Frontal cortex (tissue), 4 donors: ENCODE results near the gene RRP15. TPM values are rescaled to one million over a fixed set of nuclear protein-coding genes. Genes with fewer than 3 reads are reported as not detected.

Experiments
- DNase-seq, 2 donors: peaks; one replicate each; pipeline ENCODE4 v3.0.0; 2012; ENCODE audit warnings: low spot score in 2 of 2
- FAIRE-seq: peaks from 2 replicates; lab custom pipeline; 2012; peaks lifted over from hg19 to GRCh38; lab: Jason Lieb, UNC
- total RNA-seq: library from RNA; depleted of rRNA; stranded (reverse); fragments of >200 nt; gene quantifications from one replicate; pipeline ENCODE4 v1.2.3, GENCODE V29; 2014
- donor health status: control.
- donor health status: control.
- donor health status: control.

The RRP15 gene, protein sequence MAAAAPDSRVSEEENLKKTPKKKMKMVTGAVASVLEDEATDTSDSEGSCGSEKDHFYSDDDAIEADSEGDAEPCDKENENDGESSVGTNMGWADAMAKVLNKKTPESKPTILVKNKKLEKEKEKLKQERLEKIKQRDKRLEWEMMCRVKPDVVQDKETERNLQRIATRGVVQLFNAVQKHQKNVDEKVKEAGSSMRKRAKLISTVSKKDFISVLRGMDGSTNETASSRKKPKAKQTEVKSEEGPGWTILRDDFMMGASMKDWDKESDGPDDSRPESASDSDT
- total RNA-seq, result 21.6 TPM

GRCh38 chr1:218284917-218285635 lies at the start of gene RRP15:
Gene RRP15 (plus strand): TSS chr1:218285293. CDS start chr1:218285317, 24 bp downstream.
- FAIRE-seq (no peak), DNase-seq (peak; percentile 49 to 77)

GRCh38 chr1:218242171-218242570 lies 42.9 kb upstream of the RRP15 start:
- DNase-seq (no peak), FAIRE-seq (no peak)

DNA sequence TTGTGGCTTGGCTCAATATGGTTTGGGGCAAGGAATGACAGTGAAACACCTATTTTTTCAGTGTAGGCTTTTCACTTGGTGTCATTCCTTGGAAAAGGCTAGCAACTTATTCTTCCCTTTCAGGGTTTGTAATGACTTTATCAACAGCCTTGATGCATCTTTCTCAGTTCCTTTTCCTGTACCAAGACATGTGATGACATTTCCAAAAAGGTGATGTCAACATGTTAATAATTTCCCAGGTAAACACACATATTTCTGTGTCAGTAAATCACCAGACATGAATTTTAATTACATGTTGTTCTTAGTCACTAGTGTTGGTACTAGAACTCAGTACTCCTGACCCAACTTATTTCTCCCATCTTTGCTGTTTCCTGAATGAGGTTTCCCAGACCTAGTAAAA lies 37.8 kb upstream of the RRP15 start:
- FAIRE-seq, result no peak

DNA sequence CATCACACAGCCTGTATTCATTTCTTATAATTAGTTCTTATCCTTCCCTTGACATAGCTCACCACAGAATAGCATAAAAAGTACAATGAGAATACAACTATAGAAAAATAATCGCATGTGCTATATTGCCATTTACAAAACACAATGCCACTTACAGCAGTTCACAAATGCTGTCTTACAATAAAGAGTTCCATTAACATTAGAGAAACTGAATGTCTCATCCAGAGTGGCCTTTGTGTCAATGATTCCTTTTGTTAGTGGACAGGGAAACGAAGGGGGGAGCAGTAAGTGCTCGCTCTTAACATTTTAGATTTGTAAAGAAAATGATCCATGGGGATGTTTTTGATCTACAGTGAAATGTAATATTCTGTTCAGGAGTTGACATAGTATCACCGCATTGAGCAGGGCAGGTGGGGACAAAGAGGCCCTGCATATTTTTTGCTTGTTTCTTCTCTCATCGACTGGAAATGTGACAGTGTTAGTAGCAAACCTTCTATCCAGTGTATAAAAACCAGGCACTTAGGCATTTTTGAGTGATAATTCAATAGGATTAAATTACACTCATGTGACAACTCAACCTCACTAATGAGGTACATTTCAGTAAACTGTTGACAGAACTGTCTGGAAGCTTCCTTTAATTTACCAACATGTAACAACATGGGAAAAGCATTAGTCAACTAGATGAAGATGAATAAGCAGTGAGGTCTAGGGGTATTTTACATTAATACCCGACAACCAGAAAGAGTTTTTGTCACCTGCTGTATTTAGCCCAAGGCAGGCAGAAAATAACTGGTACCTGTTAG lies 35.6 kb upstream of the RRP15 start:
- no peak for DNase-seq
- FAIRE-seq, result no peak

More for the DNA sequence above, 37.8 kb upstream of the RRP15 start:
- DNase-seq, result no peak

GRCh38 chr1:218250492-218250891 lies 34.6 kb upstream of the RRP15 start:
- FAIRE-seq (no peak), DNase-seq (no peak)

- DNase-seq (no peak), FAIRE-seq (no peak)
Observed at GRCh38 chr1:218254296-218254946, 30.7 kb upstream of the RRP15 start.

DNA sequence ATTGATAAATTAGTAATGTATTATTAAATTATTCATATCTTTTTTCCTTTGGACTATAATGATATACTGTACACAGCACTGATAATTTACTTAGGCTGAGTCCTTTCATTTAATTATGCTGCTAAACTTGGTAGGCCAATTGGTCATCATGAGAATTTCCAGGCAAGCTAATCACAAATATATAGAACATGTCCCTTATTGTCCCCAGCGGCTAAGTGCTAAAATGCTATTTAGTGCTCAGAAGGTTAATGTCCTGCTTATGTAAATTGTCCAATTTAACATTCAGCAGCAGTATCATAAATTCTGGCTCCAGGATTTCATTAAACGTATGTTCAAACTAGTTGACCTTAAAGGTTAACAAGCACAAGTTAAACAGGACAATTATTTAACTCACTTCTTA lies 30.0 kb upstream of the RRP15 start:
- FAIRE-seq, result no peak
- no peak for DNase-seq

- no peak for DNase-seq
- no peak for FAIRE-seq
Observed at GRCh38 chr1:218257371-218257770, 27.7 kb upstream of the RRP15 start.

- no peak for FAIRE-seq
- no peak for DNase-seq
Observed at GRCh38 chr1:218257971-218258370, 27.1 kb upstream of the RRP15 start.

GRCh38 chr1:218259339-218259738 lies 25.8 kb upstream of the RRP15 start:
- DNase-seq (no peak), FAIRE-seq (no peak)

DNA sequence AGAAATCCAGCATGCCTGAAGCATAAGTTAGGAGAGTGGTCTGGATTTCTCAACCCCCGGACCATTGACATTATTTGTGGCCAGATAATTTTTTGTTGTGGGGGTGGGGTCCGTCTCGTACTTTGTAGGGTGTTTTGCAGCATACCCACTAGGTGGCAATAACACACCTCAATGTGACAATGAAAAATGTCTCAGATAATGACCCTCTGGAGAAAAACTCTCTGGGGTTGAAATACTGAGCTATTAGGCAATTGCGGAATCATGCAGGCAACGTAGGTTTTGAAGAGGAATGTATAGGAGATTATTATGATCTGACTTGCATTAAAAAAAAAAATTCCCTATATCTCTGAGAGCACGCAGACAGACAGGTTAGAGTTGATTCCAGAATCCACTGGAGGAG lies 25.3 kb upstream of the RRP15 start:
- FAIRE-seq (no peak), DNase-seq (no peak)

GRCh38 chr1:218262259-218262658 lies 22.8 kb upstream of the RRP15 start:
- no peak for FAIRE-seq

DNA sequence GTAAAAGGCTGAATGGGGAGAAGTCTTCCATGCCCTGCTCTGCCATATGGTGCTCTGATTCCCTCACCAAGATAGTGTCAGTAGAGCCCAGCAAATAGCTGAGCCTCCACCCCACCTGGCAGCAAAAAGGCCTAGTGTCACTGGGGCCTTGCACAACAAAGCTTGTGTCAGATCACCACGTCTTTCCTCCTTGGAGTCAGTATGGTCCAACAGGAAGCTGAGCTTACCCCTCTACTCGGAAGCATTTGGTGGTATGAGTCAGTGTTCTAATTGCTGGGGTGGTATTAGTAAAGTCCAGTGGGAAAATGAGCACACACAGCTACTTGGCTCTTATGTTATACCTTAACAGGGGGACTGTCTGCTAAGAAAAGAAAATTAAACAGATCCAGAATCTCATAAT lies 18.7 kb upstream of the RRP15 start:
- no peak for DNase-seq
- no peak for FAIRE-seq

More at GRCh38 chr1:218262259-218262658, 22.8 kb upstream of the RRP15 start:
- DNase-seq, result no peak

DNA sequence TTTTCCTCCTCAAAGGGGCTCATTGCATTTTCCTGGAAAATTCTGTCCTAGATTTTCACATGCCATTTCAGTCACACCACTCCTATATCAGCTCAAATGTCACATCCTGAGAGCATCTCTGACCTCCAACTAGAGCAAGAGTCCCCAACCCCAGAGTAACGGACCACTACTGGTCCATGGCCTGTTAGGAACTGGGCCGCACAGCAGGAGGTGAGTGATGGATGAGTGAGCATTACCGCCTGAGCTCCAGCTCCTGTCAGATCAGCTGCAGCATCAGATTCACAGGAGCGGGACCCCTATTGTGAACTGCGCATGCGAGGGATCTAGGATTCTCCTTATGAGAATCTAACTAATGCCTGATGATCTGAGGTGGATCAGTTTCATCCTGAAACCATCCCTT lies 12.7 kb upstream of the RRP15 start:
- DNase-seq (no peak), FAIRE-seq (no peak)

DNA sequence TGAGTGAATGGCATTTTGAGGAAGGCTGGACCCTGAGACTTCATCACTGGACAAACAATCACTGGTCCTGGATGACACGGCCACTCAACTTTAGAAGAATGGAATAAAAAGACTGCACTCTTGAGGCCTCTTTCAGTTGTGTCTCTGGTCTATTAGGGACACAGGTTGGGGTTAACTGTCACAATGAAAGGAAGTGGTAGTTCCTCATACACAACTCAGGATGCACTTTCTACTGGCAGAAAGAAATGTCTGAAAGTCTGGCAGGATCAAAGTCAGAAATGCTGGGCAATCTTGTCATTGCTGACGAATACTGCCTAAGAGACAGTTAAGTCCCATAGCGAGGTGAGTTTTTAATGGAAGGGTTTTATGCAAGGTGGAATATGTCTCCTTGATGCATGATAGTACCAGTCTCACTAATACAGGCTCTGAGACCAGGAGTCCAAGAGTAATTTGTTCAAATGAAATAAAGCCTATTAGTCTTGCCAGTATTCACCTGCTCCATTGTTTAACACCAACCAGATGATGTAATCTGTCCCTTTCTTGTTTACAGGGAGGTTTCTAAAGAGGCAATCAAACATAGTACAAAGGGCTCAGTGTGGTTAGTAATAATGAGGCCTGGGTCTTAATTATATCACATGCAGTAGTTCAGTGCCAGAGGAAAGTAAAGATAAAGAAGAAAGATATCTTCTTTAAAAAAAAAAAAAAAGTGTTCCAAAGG lies 11.2 kb upstream of the RRP15 start:
- FAIRE-seq (no peak), DNase-seq (no peak)

GRCh38 chr1:218274511-218274910 lies 10.6 kb upstream of the RRP15 start:
- no peak for FAIRE-seq
- DNase-seq, result no peak

DNA sequence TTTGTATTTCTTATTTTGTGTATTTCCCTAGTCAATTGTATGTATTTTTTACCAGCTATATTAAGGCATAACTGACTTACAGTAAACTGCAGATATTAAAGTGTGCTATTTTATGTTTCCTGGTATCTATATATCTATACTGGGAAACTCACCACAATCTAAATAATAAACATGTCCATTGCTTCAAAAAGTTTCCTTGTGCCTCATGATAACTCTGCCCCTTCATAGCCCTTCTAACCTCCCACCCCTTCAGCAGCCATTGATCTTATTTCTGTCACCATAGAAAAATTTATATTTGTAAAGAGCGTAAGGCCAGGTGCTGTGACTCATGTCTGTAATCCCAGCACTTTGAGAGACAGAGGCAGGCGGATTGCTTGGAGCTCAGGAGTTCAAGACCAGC lies 9.3 kb upstream of the RRP15 start:
- DNase-seq (no peak), FAIRE-seq (no peak)

DNA sequence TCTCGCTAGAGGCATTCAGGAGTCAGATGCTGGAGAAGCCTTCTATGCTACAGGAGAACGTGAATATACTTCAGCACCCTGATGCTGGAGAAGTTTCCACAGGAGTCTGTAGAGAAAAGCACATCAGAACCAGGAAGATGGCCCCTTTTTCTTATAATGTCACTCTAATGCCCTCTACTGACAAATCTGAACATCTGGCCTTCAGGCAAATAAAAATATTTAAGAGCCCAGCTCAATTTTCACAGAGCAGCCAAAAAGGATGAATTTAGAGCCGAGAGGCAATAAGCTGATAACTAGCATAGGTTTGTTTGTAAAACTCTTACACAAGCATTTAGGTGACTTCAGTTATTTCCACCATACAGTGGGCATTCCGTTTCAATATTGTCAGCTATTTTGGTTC lies 3.8 kb upstream of the RRP15 start:
- no peak for DNase-seq

DNA sequence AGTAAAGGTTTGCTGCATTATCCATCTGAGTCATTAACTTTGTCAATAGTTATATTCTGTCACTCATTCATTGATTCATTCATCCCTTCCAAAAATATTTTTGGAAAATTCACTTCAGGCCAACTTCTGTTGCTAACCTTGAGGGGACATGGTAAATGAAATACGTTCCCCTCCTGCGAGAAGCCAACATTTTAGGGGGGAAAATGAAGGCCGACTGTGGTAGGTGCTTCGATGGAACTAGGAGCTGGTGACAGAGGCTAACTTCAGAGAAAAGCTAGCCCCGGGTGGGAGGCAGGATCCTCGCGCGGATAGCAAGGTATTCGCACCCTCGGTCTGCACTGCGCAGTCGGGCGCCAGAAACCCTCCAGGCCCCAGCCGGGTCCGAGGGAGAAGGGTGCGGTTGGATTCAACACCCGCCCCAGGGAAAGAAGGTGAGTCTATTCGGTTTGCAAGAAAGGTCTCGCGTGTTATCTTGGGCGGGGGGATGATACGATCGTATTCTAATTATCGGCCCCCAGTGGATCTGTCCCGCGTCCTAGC lies 646 bp upstream of the RRP15 start:
- no peak for FAIRE-seq

More for the DNA sequence above, 3.8 kb upstream of the RRP15 start:
- FAIRE-seq, result no peak

More for the DNA sequence above, 646 bp upstream of the RRP15 start:
- peak in 1 of 2 donors; percentile 14 for DNase-seq
